OCI-LY3 (cell line): ENCODE results near the gene LRRTM1.

Experiments
- H2AFZ ChIP-seq: fragments of 200-600, 300-600 bp; shearing (Covaris generic); 2 replicates; pipeline ENCODE4 v1.6.0; 2014; ENCODE audit warnings: antibody characterized with exemption, low read depth, low read length
- H3K27ac ChIP-seq: fragments of 200-600, 300-600 bp; sonication (generic); 2 replicates; pipeline ENCODE4 v1.5.1; 2014; ENCODE audit warnings: mild to moderate bottlenecking, low read length, moderate library complexity, mixed read lengths
- H3K27me3 ChIP-seq: fragments of 200-600, 300-600 bp; sonication (generic); 2 replicates; pipeline ENCODE4 v1.6.1; 2014; ENCODE audit warnings: low read depth, low read length, mixed read lengths
- H3K36me3 ChIP-seq: fragments of 200-600, 300-600 bp; sonication (generic); replicated peaks from 2 replicates; pipeline ENCODE3; 2014; ENCODE audit warnings: low read depth, low read length, mixed read lengths
- H3K4me1 ChIP-seq: fragments of 300-600, 200-600 bp; sonication (generic); 2 replicates; pipeline ENCODE4 v1.6.1; 2014; ENCODE audit warnings: low read length, mixed read lengths
- H3K4me2 ChIP-seq: fragments of 200-600, 300-600 bp; sonication (generic); 2 replicates; pipeline ENCODE4 v1.6.1; 2014; ENCODE audit warnings: low read length, mixed read lengths
- H3K4me3 ChIP-seq: fragments of 300-600, 200-600 bp; sonication (generic); 2 replicates; pipeline ENCODE4 v1.5.1; 2014; ENCODE audit warnings: antibody characterized with exemption, mild to moderate bottlenecking, low read length, moderate library complexity
- H3K79me2 ChIP-seq: fragments of 300-600, 200-600 bp; shearing (Covaris generic); 2 replicates; pipeline ENCODE4 v1.6.1; 2014; ENCODE audit warnings: mild to moderate bottlenecking, low read length, mixed read lengths
- H3K9ac ChIP-seq: fragments of 300-600, 200-600 bp; shearing (Covaris generic); 2 replicates; pipeline ENCODE4 v1.6.0; 2014; ENCODE audit warnings: mild to moderate bottlenecking, low read length, moderate library complexity
- H3K9me3 ChIP-seq: fragments of 200-600, 300-600 bp; shearing (Covaris generic); 2 replicates; pipeline ENCODE4 v1.6.1; 2014; ENCODE audit warnings: low read length, mixed read lengths; ENCODE audit not compliant: insufficient read depth
- H4K20me1 ChIP-seq: fragments of 200-600, 300-600 bp; sonication (generic); 2 replicates; pipeline ENCODE4 v1.6.1; 2016; ENCODE audit warnings: low read length, mixed read lengths; ENCODE audit not compliant: insufficient read depth
- EZH2phosphoT487 ChIP-seq: fragments of 200-600 bp; shearing (Covaris generic); IDR thresholded peaks from 2 replicates; pipeline ENCODE4 v1.6.1; 2018; ENCODE audit warnings: antibody characterized with exemption, mixed run types, low read depth
- TF ChIP-seq, protein P1 (sequence below): fragments of 200-600, 300-600 bp; sonication (generic); IDR thresholded peaks from 2 replicates; pipeline ENCODE4 v1.5.1; 2014; ENCODE audit warnings: antibody characterized with exemption, low read length, low read depth

The LRRTM1 gene

DNA sequence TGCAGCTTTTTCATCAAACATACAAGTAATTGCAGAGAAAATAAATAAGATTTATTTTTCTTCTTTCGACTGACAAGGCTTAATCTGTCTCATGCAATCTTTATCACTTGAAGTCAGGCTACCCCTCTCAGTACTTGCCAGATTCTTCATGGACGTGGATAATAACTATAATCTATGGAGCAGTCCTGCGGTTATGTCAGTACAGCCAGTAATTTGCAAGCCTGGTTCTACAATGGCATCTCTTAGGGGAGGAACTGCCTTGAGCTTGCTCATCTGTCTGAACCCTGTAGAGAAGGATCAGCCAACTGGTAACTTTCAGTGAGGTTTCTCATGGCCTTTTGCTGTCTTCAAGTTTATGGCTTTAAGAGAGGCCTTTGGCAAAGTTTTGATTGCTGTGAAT lies 35.5 kb upstream of the LRRTM1 start:
- Histone ChIP-seq H3K27ac (no peak overlapping the region), H3K36me3 (no peaks in the 10 kb centered on the region), H3K4me2 (no peak overlapping the region), H2AFZ (no peak overlapping the region), H4K20me1 (no peaks in the 10 kb centered on the region), H3K4me3 (no peak overlapping the region), H3K9me3 (no peaks in the 10 kb centered on the region), H3K79me2 (no peaks in the 10 kb centered on the region), H3K27me3 (no peaks in the 10 kb centered on the region), H3K4me1 (no peaks in the 10 kb centered on the region), H3K9ac (no peak overlapping the region)
- TF ChIP-seq EZH2phosphoT487: no peak
- TF ChIP-seq, protein P1, sequence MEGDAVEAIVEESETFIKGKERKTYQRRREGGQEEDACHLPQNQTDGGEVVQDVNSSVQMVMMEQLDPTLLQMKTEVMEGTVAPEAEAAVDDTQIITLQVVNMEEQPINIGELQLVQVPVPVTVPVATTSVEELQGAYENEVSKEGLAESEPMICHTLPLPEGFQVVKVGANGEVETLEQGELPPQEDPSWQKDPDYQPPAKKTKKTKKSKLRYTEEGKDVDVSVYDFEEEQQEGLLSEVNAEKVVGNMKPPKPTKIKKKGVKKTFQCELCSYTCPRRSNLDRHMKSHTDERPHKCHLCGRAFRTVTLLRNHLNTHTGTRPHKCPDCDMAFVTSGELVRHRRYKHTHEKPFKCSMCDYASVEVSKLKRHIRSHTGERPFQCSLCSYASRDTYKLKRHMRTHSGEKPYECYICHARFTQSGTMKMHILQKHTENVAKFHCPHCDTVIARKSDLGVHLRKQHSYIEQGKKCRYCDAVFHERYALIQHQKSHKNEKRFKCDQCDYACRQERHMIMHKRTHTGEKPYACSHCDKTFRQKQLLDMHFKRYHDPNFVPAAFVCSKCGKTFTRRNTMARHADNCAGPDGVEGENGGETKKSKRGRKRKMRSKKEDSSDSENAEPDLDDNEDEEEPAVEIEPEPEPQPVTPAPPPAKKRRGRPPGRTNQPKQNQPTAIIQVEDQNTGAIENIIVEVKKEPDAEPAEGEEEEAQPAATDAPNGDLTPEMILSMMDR: no peak

DNA sequence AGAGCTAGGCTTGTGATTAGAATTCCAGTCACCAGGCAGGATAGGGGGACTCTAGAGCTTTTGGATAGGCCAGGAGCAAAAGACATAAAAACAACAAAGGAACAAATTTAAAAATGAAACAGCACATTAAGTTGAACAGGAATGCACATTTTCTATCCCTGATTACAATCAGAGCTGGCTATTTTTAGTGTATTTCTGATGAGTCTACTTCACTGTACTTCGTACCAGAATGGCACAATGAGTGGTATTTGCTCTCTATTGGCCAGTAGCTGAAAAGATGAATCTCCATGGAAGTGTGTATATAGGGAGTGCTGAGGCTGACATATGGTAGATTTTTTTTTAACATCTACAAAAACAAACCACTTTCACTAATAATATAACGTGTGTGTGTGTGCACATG lies 34.2 kb upstream of the LRRTM1 start:
- Histone ChIP-seq H3K9me3 (no peaks in the 10 kb centered on the region), H3K4me3 (no peak overlapping the region), H3K27me3 (no peaks in the 10 kb centered on the region), H3K4me2 (no peak overlapping the region), H3K4me1 (no peaks in the 10 kb centered on the region), H2AFZ (no peak overlapping the region), H3K79me2 (no peaks in the 10 kb centered on the region), H4K20me1 (no peaks in the 10 kb centered on the region), H3K36me3 (no peaks in the 10 kb centered on the region), H3K27ac (no peak overlapping the region), H3K9ac (no peak overlapping the region)
- TF ChIP-seq, protein P1: no peak
- no peak for TF ChIP-seq EZH2phosphoT487

DNA sequence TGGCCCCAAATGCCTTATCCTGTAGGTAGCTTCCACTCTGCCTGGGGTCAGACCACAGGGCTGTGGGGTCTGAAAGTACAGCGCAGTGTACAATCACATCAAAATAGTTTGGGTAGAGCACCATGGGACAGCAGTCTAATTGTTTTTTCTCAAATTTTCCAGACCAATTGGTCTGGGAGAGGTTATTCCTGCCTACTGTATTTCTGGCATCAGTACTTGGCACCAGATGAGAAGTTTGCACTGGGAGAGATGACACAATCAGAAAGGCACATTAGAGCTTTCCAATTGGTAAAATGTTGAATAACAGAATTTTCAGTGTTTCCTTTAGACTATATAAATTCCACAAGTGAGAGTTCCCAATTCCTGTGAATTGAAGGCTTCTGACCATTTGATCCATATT lies 30.9 kb upstream of the LRRTM1 start:
- no peaks in the 10 kb centered on the region for H3K4me1 ChIP-seq

DNA sequence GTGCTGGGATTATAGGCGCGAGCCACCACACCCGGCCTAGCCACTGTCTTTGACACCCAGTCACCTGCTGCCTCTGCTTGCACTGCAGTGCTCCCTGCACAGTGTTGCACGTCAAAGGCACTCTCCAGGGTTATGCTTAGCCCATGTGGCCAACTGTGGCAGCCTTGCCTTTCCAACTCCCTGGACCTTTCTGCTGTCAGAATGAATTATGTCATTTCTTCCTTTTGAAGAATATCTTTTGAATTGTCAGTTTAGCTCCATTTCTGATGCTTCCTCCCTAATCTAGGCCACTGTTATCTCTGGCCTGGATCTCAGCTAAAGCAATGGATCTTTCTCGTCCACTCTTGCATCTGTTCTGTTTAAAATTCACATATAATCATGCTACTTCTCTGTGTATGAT lies 29.3 kb upstream of the LRRTM1 start:
- no peaks in the 10 kb centered on the region for H3K79me2 ChIP-seq

More for the DNA sequence above, 30.9 kb upstream of the LRRTM1 start:
- Histone ChIP-seq H3K27ac (no peak overlapping the region), H3K36me3 (no peaks in the 10 kb centered on the region), H3K4me3 (no peak overlapping the region), H3K4me2 (no peak overlapping the region), H3K27me3 (no peaks in the 10 kb centered on the region), H3K9me3 (no peaks in the 10 kb centered on the region), H4K20me1 (no peaks in the 10 kb centered on the region), H3K9ac (no peak overlapping the region), H2AFZ (no peak overlapping the region), H3K79me2 (no peaks in the 10 kb centered on the region)
- TF ChIP-seq, protein P1: no peak
- no peak for TF ChIP-seq EZH2phosphoT487

More for the DNA sequence above, 29.3 kb upstream of the LRRTM1 start:
- Histone ChIP-seq H3K4me3 (no peak overlapping the region), H4K20me1 (no peaks in the 10 kb centered on the region), H3K27me3 (no peaks in the 10 kb centered on the region), H3K4me2 (no peak overlapping the region), H2AFZ (no peak overlapping the region), H3K9me3 (no peaks in the 10 kb centered on the region), H3K36me3 (no peaks in the 10 kb centered on the region), H3K9ac (no peak overlapping the region), H3K27ac (no peak overlapping the region), H3K4me1 (no peaks in the 10 kb centered on the region)
- TF ChIP-seq EZH2phosphoT487: no peak
- TF ChIP-seq, protein P1: no peak
